ENCODE measurements around the gene KCTD20.

DNA sequence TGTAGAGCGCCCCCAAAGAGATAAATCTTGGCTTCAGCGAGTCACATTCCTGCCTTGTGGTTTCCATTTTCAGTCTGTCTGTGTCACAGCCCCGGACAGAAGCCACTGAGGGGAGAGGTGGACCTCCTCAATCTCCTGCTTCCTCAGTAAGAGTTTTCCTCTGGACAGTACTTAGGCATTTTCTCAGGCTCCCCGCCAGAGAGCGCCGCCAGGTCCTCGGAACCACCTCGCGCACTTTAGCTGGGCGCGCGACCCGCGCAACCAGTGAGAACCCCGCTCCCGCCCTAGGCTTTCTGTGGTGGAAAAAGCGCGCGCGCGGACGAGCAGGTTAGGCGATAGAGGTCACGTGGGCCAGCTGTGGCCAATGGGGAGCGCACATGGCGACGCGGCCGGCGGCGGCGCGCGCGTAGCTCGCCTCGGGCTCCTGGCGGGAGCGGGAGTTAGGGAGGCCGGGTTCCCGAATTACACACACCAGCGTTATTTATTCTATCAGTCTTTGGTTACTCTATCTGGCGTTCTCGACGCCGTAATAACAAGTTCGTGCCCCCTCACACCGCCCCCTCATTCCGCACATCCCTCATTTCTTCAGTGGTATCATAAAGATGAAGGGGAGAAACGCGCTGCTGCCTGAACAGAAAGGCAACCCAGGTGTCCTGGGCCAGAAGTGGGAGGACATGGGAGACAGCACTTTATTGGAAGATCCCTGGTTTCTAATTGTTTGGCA, 19.5 kb upstream of the KCTD20 start:
- peak in 3 of 4 donors; percentile 58 to 83 (median 63) for TF ChIP-seq POLR2A (IDR thresholded peaks at IDR 0.05)
- TF ChIP-seq, protein P1, sequence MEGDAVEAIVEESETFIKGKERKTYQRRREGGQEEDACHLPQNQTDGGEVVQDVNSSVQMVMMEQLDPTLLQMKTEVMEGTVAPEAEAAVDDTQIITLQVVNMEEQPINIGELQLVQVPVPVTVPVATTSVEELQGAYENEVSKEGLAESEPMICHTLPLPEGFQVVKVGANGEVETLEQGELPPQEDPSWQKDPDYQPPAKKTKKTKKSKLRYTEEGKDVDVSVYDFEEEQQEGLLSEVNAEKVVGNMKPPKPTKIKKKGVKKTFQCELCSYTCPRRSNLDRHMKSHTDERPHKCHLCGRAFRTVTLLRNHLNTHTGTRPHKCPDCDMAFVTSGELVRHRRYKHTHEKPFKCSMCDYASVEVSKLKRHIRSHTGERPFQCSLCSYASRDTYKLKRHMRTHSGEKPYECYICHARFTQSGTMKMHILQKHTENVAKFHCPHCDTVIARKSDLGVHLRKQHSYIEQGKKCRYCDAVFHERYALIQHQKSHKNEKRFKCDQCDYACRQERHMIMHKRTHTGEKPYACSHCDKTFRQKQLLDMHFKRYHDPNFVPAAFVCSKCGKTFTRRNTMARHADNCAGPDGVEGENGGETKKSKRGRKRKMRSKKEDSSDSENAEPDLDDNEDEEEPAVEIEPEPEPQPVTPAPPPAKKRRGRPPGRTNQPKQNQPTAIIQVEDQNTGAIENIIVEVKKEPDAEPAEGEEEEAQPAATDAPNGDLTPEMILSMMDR (IDR thresholded peaks at IDR 0.05): peak; percentile 51 to 89 (median 78)
